HepG2 (cell line): ENCODE measurements around the gene PMS1. TPM values are rescaled to one million over a fixed set of nuclear protein-coding genes. Genes with fewer than 3 reads are reported as not detected.
A peak's percentile ranks its signal among the peaks of the same experiment; 100 is the strongest.

Experiments
- ATF2 ChIP-seq: sonication (generic); formaldehyde crosslinking; IDR thresholded peaks from 2 replicates; pipeline ENCODE4 v1.4.0; 2020; ENCODE audit warnings: missing genetic modification reagents
- BCLAF1 ChIP-seq: fragments of 450-650 bp; IDR thresholded peaks from 2 replicates; pipeline ENCODE4 v1.6.1; 2017; ENCODE audit warnings: mild to moderate bottlenecking
- BRF2 ChIP-seq: sonication (generic); formaldehyde crosslinking; IDR thresholded peaks from 2 replicates; pipeline ENCODE4 v1.8.1; 2022; ENCODE audit warnings: mild to moderate bottlenecking, missing genetic modification reagents
- CAMTA2 ChIP-seq: sonication (generic); formaldehyde crosslinking; IDR thresholded peaks from 2 replicates; pipeline ENCODE4 v1.4.0; 2020; ENCODE audit warnings: mild to moderate bottlenecking, missing genetic modification reagents, borderline replicate concordance
- ETS1 ChIP-seq: sonication (generic); formaldehyde crosslinking; IDR thresholded peaks from 2 replicates; pipeline ENCODE4 v1.4.0; 2020; ENCODE audit warnings: missing genetic modification reagents
- FOXO1 ChIP-seq: sonication (generic); formaldehyde crosslinking; IDR thresholded peaks from 2 replicates; pipeline ENCODE4 v1.4.0; 2020; ENCODE audit warnings: missing genetic modification reagents
- HES4 ChIP-seq: sonication (generic); formaldehyde crosslinking; IDR thresholded peaks from 2 replicates; pipeline ENCODE4 v1.9.0; 2021; ENCODE audit warnings: mild to moderate bottlenecking, missing genetic modification reagents, borderline replicate concordance
- ISL2 ChIP-seq: sonication (generic); formaldehyde crosslinking; IDR thresholded peaks from 2 replicates; pipeline ENCODE4 v1.5.0; 2020; ENCODE audit warnings: missing genetic modification reagents
- RELA ChIP-seq: sonication (generic); formaldehyde crosslinking; IDR thresholded peaks from 2 replicates; pipeline ENCODE4 v1.4.0; 2020; ENCODE audit warnings: missing genetic modification reagents
- TSC22D2 ChIP-seq: sonication (generic); formaldehyde crosslinking; IDR thresholded peaks from 2 replicates; pipeline ENCODE4 v1.5.1; 2020; ENCODE audit warnings: missing genetic modification reagents, mild to moderate bottlenecking, borderline replicate concordance
- USF2 ChIP-seq, 2 experiments: sonication (generic) in 1 of 2; formaldehyde crosslinking in 1 of 2; IDR thresholded peaks; 2 replicates each; pipeline versions ENCODE4 v1.5.1 to v1.6.1; 2011 to 2020; ENCODE audit warnings: borderline replicate concordance in 1 of 2, low read depth in 1 of 2, low read length in 1 of 2, mild to moderate bottlenecking in 1 of 2, missing genetic modification reagents in 1 of 2, moderate library complexity in 1 of 2
- YEATS2 ChIP-seq: sonication (generic); formaldehyde crosslinking; IDR thresholded peaks from 2 replicates; pipeline ENCODE4 v1.4.0; 2020; ENCODE audit warnings: missing genetic modification reagents, borderline replicate concordance
- ZNF235 ChIP-seq: sonication (generic); formaldehyde crosslinking; IDR thresholded peaks from 2 replicates; pipeline ENCODE4 v1.8.1; 2023; ENCODE audit warnings: mild to moderate bottlenecking, missing genetic modification reagents, borderline replicate concordance
- ZNF251 ChIP-seq: sonication (generic); formaldehyde crosslinking; IDR thresholded peaks from 2 replicates; pipeline ENCODE4 v1.9.0; 2021; ENCODE audit warnings: mild to moderate bottlenecking, missing genetic modification reagents
- ZNF432 ChIP-seq: sonication (generic); formaldehyde crosslinking; IDR thresholded peaks from 2 replicates; pipeline ENCODE4 v1.5.0; 2020; ENCODE audit warnings: missing genetic modification reagents, mild to moderate bottlenecking, borderline replicate concordance
- ZNF546 ChIP-seq: sonication (generic); formaldehyde crosslinking; conservative IDR thresholded peaks from 2 replicates; pipeline ENCODE4 v1.8.1; 2023; ENCODE audit warnings: mild to moderate bottlenecking, missing genetic modification reagents
- ZNF550 ChIP-seq: sonication (generic); formaldehyde crosslinking; IDR thresholded peaks from 2 replicates; pipeline ENCODE4 v1.4.0; 2020; ENCODE audit warnings: mild to moderate bottlenecking, missing genetic modification reagents, borderline replicate concordance
- polyA plus RNA-seq, 8 experiments: library from polyadenylated mRNA; depleted of rRNA in 3 of 8; stranded (reverse) in 7 of 8; unstranded in 1 of 8; fragments of >200 nt; fragmentation: Illumina TruSeq in 4 of 8; extraction: Trizol in 4 of 8; gene quantifications; 2 replicates each; pipeline versions ENCODE4 v1.2.1 to v1.2.3, GENCODE V29; 2011 to 2016; ENCODE audit warnings: low read depth in 4 of 8, missing spikeins in 1 of 8, mixed read lengths in 1 of 8; ENCODE audit not compliant: insufficient read depth in 1 of 8
- total RNA-seq, 5 experiments: library from RNA; depleted of rRNA; stranded (reverse); fragments of >200 nt; fragmentation: Illumina TruSeq; extraction: Trizol; gene quantifications; 2 replicates each; pipeline ENCODE4 v1.2.3, GENCODE V29; 2016; ENCODE audit warnings: low read depth in 1 of 5

Gene PMS1
- total and polyA plus RNA-seq, 2 of the 13 experiments (the other 11 are each of a cell fraction or from before 2014, with no cell fraction given), result 14.6 to 39.9 TPM

GRCh38 chr2:189762551-189763298 is 21.5 kb upstream of the PMS1 start, which contains the start of gene OSGEPL1 (continued):
- TF ChIP-seq ZNF550 (CRISPR knock-in tag), result no peak
- TF ChIP-seq FOXO1 (CRISPR knock-in tag), result no peak
- peak; percentile 94 for TF ChIP-seq BRF2
- TF ChIP-seq USF2 (IDR thresholded peaks at IDR 0.05; ENCODE audit: low read depth, low read length), result no peak; the same call in 1 of the 2 replicates
- peak; percentile 89 for TF ChIP-seq USF2 (CRISPR knock-in tag; IDR thresholded peaks at IDR 0.05; ENCODE audit: borderline replicate concordance)
- no peak for TF ChIP-seq ZNF235 (CRISPR knock-in tag)
- no peak for TF ChIP-seq RELA (CRISPR knock-in tag)
- peak; percentile 87; the same call in 1 of the 2 replicates for TF ChIP-seq YEATS2 (CRISPR knock-in tag)
- peak; percentile 22; the same call in 1 of the 2 replicates for TF ChIP-seq ISL2 (CRISPR knock-in tag)
- TF ChIP-seq BCLAF1, result no peak
- peak; percentile 95 for TF ChIP-seq ATF2 (CRISPR knock-in tag)
- TF ChIP-seq TSC22D2 (CRISPR knock-in tag), result peak; percentile 78
- no peak for TF ChIP-seq ZNF432 (CRISPR knock-in tag)
- TF ChIP-seq ZNF251, result peak; percentile 61; the same call in 1 of the 2 replicates
- no peak for TF ChIP-seq ETS1 (CRISPR knock-in tag)
- no peak for TF ChIP-seq HES4
- no peak for TF ChIP-seq CAMTA2 (CRISPR knock-in tag)
- peak; percentile 73 for TF ChIP-seq ZNF546 (CRISPR knock-in tag)
